22Rv1 (cell line): ENCODE results near the gene CPLANE2.

ENCODE experiments used
- CTCF ChIP-seq: fragments of 450-650 bp; IDR thresholded peaks from 2 replicates; pipeline ENCODE4 v1.5.1; 2017; ENCODE audit warnings: mild to moderate bottlenecking
- ZFX ChIP-seq: fragments of 450-650 bp; IDR thresholded peaks from 2 replicates; pipeline ENCODE4 v1.6.1; 2017; ENCODE audit warnings: antibody characterized with exemption, borderline replicate concordance

DNA sequence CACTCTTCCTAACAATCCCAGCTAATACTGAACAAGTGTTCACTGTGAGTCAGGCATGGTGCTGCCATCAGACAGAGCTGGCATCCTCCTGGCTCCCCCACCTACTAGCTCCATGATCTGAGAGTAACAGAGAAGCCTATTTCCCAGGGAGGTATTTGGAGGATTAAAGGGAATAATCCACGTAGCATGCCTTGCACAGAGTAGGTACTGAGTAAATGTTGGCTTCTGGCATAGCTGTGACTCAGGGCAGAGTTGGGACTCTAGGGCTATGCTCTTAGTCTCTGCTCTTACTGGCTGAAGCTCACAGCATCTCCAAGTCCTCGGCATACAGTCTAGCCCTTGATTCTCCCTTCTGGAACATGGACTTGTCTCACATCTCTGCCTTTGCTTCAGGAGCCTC, 32.8 kb downstream of the CPLANE2 start:
- TF ChIP-seq CTCF (no peak), ZFX (no peak)
